Ovary (tissue), 9 donors: ENCODE measurements around the gene RBMS1. TPM values are rescaled to one million over a fixed set of nuclear protein-coding genes. Genes with fewer than 3 reads are reported as not detected.
A peak's percentile ranks its signal among the peaks of the same experiment; 100 is the strongest.

ENCODE experiments used
- DNase-seq, 5 donors: peaks; one replicate each; pipeline ENCODE4 v3.0.0-alpha.2; 2019 to 2020
- H3K27ac ChIP-seq, 2 donors: fragments of 200-600 bp; one replicate each; pipeline versions ENCODE4 v1.5.1 to v1.8.0; 2019 to 2022
- H3K27me3 ChIP-seq: fragments of 200-600 bp; one replicate; pipeline ENCODE4 v1.8.0; 2022
- H3K36me3 ChIP-seq: fragments of 200-600 bp; sonication (generic); one replicate; pipeline ENCODE4 v1.5.1; 2019
- H3K4me1 ChIP-seq: one replicate; pipeline ENCODE4 v1.8.1; 2013; ENCODE audit warnings: mild to moderate bottlenecking, moderate library complexity; ENCODE audit not compliant: insufficient read depth
- H3K4me3 ChIP-seq: fragments of 200-600 bp; sonication (generic); one replicate; pipeline ENCODE4 v1.5.1; 2017
- H3K9me3 ChIP-seq, 2 donors: fragments of 200-600 bp in 1 of 2; sonication (generic) in 1 of 2; one replicate each; pipeline versions ENCODE4 v1.5.1 to v1.8.1; 2013 to 2019; ENCODE audit warnings: mild to moderate bottlenecking in 1 of 2, moderate library complexity in 1 of 2
- EP300 ChIP-seq: sonication (generic); formaldehyde crosslinking; IDR thresholded peaks from one replicate; pipeline ENCODE4 v1.6.1; 2017; ENCODE audit warnings: antibody characterized with exemption
- POLR2A ChIP-seq: fragments of 450-650 bp; IDR thresholded peaks from one replicate; pipeline ENCODE4 v1.6.1; 2017; ENCODE audit warnings: antibody characterized with exemption, mild to moderate bottlenecking, moderate library complexity
- WGBS, 3 donors: extraction: QIAGEN DNeasy Blood & Tissue Kit in 1 of 3; methylation state at CpG; one replicate each; pipeline versions ENCODE4 v1.1.5 to v1.1.7; 2013 to 2017; 5-methylcytosine and 5-hydroxymethylcytosine counted together
- intact Hi-C, 4 donors: fragments of 100-400 bp; cut with DNase I; formaldehyde crosslinking; loops; one replicate each; pipeline versions ENCODE4 v1.11.0 to v1.15.1; 2022 to 2023
- polyA plus RNA-seq, 2 donors: library from polyadenylated mRNA; stranded (reverse); fragments of 200-250 nt in 1 of 2; fragments of 350-450 nt in 1 of 2; fragmentation: Illumina TruSeq in 1 of 2; extraction: RNeasy Lipid Tissue Mini Kit (QIAGEN cat#74804) in 1 of 2; gene quantifications; one replicate each; pipeline ENCODE4 v1.2.3, GENCODE V29; 2013 to 2014
- total RNA-seq, 7 donors: library from RNA; depleted of rRNA in 2 of 7; stranded (reverse); fragments of >200 nt in 2 of 7; fragmentation: NEBNext Ultra II Directional in 3 of 7; extraction: Animal tissue kit (Norgen Biotek cat#: 25700) in 3 of 7; gene quantifications; one replicate each; pipeline versions ENCODE4 v1.1.0 to v1.2.4, GENCODE V29; 2016 to 2023
- TF ChIP-seq, protein P1 (sequence below), 3 donors: fragments of 450-650 bp in 2 of 3; fragments of 200-600 bp in 1 of 3; IDR thresholded peaks; one replicate each; pipeline versions ENCODE4 v1.5.1 to v1.8.0; 2016 to 2022; ENCODE audit warnings: antibody characterized with exemption in 3 of 3, mild to moderate bottlenecking in 1 of 3
- donor health status: DM: no; HTN: no; CAD: no; lungs with moderate emphysema.
- donor health status: DM: no; HTN: no; CAD: no.
- donor health status: Bipolar disorder and iron deficiency.
- donor health status: DM: yes; HTN: yes; CAD: no.
- donor health status: DM: no; HTN: no; CAD: no.
- donor health status: DM: yes; HTN: yes; CAD: no.

RBMS1 gene
- total and polyA plus RNA-seq, 9 donors: 50.7 to 91.9 (median 73.8) TPM

DNA sequence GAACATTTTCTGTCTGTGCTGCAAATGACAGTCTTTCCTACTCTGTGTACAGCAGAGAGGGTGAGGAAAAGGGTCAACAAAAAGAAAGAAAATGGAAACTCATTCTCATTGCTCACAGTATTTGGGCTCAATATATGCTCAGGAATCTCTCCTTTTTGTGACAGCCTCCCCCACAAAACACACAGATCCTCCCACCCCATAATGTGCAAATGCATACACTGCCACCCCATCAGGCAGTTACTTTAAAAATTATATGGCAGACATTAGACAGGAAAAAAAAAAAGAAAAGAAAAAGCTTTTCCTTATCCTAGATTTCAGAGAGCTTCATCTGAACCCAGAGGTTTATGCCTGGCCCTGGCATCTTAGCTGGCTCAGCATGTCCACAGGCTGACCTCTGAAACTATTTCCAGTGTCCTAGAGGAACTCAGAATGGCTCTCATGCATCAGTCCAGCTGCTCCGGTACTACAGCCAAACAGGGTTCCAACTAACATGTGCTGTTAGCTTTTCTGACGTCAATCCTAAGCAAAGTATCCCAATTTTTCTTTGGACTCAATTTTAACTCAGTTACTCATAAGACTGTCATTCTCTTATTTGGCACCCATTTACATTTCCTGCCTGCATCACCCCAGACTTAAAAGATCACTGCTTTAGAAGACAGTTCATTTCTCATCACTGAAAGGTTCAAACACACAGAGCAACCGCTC is 105.9 kb downstream of the RBMS1 start:
- H3K4me1 ChIP-seq: peaks cover 26% of the 10 kb centered on the region
- H3K4me3 ChIP-seq: no peak overlapping the region
- 18 to 21% (median 19%) methylated on average over 3 of the region's 3 CpGs for WGBS, 3 donors
- peak; percentile 67 to 83 (median 77) for DNase-seq
- no peaks in the 10 kb centered on the region for H3K9me3 ChIP-seq
- intact Hi-C loops: loop anchor here in 1 of 4 donors (2.0 kb wide), 1 partner anchor 19 kb away; no protein-coding TSS in a partner anchor
- no peaks in the 10 kb centered on the region for H3K27me3 ChIP-seq
- no peaks in the 10 kb centered on the region for H3K36me3 ChIP-seq
- peak overlapping the region in 1 of 2 donors; percentile 68 for H3K27ac ChIP-seq
- TF ChIP-seq POLR2A (no peak), EP300 (no peak)
- TF ChIP-seq, protein P1, sequence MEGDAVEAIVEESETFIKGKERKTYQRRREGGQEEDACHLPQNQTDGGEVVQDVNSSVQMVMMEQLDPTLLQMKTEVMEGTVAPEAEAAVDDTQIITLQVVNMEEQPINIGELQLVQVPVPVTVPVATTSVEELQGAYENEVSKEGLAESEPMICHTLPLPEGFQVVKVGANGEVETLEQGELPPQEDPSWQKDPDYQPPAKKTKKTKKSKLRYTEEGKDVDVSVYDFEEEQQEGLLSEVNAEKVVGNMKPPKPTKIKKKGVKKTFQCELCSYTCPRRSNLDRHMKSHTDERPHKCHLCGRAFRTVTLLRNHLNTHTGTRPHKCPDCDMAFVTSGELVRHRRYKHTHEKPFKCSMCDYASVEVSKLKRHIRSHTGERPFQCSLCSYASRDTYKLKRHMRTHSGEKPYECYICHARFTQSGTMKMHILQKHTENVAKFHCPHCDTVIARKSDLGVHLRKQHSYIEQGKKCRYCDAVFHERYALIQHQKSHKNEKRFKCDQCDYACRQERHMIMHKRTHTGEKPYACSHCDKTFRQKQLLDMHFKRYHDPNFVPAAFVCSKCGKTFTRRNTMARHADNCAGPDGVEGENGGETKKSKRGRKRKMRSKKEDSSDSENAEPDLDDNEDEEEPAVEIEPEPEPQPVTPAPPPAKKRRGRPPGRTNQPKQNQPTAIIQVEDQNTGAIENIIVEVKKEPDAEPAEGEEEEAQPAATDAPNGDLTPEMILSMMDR (IDR thresholded peaks at IDR 0.05): no peak

DNA sequence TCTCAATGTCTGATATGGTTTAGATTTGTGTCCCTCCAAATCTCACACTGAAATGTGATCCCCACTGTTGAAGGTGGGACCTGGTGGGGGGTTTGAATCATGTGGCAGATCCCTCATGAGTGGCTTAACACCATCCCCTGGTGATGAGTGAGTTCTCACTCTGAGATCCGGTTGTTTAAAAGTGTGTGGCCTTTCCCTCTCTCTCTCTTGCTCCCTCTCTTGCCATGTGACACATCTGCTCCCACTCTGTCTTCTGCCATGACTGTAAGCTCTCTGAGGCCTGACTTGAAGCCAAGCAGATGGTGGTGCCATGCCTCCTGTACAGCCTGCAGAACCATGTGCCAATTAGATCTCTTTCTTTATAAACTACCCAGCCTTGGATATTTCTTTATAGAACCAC is 108.8 kb downstream of the RBMS1 start:
- no peak for DNase-seq
- intact Hi-C loops: no loop called here
- H3K27ac ChIP-seq: peak overlapping the region in 1 of 2 donors; percentile 6
- no peaks in the 10 kb centered on the region for H3K27me3 ChIP-seq
- TF ChIP-seq EP300 (no peak), POLR2A (no peak)
- TF ChIP-seq, protein P1 (IDR thresholded peaks at IDR 0.05): no peak
- no peaks in the 10 kb centered on the region for H3K36me3 ChIP-seq
- H3K9me3 ChIP-seq: no peaks in the 10 kb centered on the region
- H3K4me1 ChIP-seq: peaks cover 32% of the 10 kb centered on the region
- WGBS, 3 donors: 83 to 88% (median 86%) methylated on average over 1 of the region's 1 CpG
- H3K4me3 ChIP-seq: no peak overlapping the region

DNA sequence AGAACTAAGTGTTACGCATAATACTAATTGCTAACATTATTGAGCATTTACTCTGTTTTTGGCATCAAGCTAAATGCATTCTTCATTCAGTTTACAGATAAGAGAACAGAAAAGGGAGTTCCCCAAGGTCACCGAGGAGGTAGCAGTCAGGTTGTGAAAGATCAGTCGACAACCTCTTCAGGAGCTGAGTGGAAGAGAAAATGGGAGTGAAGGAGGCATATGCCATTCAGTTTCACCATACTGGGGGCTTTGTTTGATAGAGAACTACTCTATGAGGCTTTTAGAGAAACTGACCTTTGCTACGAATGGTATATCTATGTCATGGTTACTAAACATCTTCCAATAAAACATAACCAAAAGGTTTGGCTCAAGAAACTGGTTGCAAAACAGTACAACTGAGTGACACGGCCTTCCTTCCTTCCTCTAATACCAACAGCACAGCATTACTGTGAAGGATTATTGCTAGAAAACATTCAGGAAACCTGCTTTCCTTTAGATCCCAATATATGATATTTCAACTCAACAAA is 112.1 kb downstream of the RBMS1 start:
- Histone ChIP-seq H3K27ac (peak overlapping the region; percentile 16 to 32), H3K9me3 (no peaks in the 10 kb centered on the region), H3K36me3 (no peaks in the 10 kb centered on the region), H3K4me1 (peaks cover 30% of the 10 kb centered on the region), H3K27me3 (no peaks in the 10 kb centered on the region), H3K4me3 (no peak overlapping the region)
- 18 to 25% (median 19%) methylated on average over 5 of the region's 5 CpGs for WGBS, 3 donors
- intact Hi-C loops: no loop called here
- TF ChIP-seq POLR2A (no peak), EP300 (no peak)
- TF ChIP-seq, protein P1 (IDR thresholded peaks at IDR 0.05): no peak
- no peak for DNase-seq

DNA sequence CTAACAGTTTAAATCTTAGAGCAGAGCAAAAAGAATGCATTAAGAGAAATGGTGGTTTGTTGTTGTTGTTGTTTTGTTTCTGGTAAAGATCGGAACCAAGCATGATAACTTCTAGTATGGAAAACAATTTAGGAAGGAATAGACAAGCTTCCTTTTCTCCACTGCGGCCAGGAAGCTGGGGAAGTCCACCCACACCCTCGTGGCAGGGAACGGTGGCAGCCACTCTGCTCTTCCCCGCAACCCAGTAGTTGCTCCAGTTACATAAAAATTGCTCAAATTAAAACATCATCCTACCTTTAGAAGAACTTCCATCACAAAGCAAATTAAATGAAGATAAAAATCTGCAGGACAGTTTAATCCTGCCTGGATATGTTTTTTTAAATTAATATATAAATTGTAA is 113.0 kb downstream of the RBMS1 start:
- DNase-seq: no peak

More for the DNA sequence above, 113.0 kb downstream of the RBMS1 start:
- intact Hi-C loops: no loop called here
- Histone ChIP-seq H3K4me3 (no peak overlapping the region), H3K9me3 (no peaks in the 10 kb centered on the region), H3K36me3 (no peaks in the 10 kb centered on the region), H3K27me3 (no peaks in the 10 kb centered on the region), H3K27ac (peak overlapping the region in 1 of 2 donors; percentile 26), H3K4me1 (peaks cover 27% of the 10 kb centered on the region)
- 33 to 47% (median 44%) methylated on average over 5 of the region's 5 CpGs for WGBS, 3 donors
- no peak for TF ChIP-seq POLR2A
- no peak for TF ChIP-seq EP300
- TF ChIP-seq, protein P1 (IDR thresholded peaks at IDR 0.05): no peak
